Prostate gland (tissue), 2 donors: ENCODE results near the gene MAML3. TPM values are rescaled to one million over a fixed set of nuclear protein-coding genes. Genes with fewer than 3 reads are reported as not detected.

ENCODE experiments used
- DNase-seq: peaks from one replicate; pipeline ENCODE4 v3.0.0-alpha.2; 2019; ENCODE audit warnings: low spot score
- H3K27ac ChIP-seq, 2 donors: fragments of 200-600 bp; sonication (generic); 2 replicates each; pipeline ENCODE4 v1.5.1; 2017 to 2019
- H3K27me3 ChIP-seq: fragments of 200-600 bp; sonication (generic); replicated peaks from 2 replicates; pipeline ENCODE4 v1.5.1; 2019; ENCODE audit not compliant: insufficient read depth
- H3K36me3 ChIP-seq, 2 donors: fragments of 200-600 bp; sonication (generic); 1 replicate in 1 of 2; 2 replicates in 1 of 2; pipeline versions ENCODE4 v1.5.1 to v1.8.1; 2017 to 2019
- H3K4me1 ChIP-seq: fragments of 200-600 bp; sonication (generic); replicated peaks from 2 replicates; pipeline ENCODE4 v1.5.1; 2019
- H3K4me3 ChIP-seq, 2 donors: fragments of 200-600 bp; sonication (generic); 2 replicates each; pipeline ENCODE4 v1.5.1; 2017 to 2019
- H3K9me3 ChIP-seq: fragments of 200-600 bp; sonication (generic); 2 replicates; pipeline ENCODE4 v1.5.1; 2017
- POLR2A ChIP-seq: fragments of 450-650 bp; IDR thresholded peaks from one replicate; pipeline ENCODE4 v1.6.1; 2016; ENCODE audit warnings: antibody characterized with exemption, mild to moderate bottlenecking
- POLR2AphosphoS5 ChIP-seq: sonication (generic); formaldehyde crosslinking; IDR thresholded peaks from one replicate; pipeline ENCODE4 v1.6.1; 2017; ENCODE audit warnings: antibody characterized with exemption
- whole genome bisulfite sequencing: methylation state at CpG from one replicate; pipeline ENCODE4 v1.1.5; 2018; 5-methylcytosine and 5-hydroxymethylcytosine counted together
- intact Hi-C: fragments of 100-400 bp; cut with DNase I; formaldehyde crosslinking; loops from one replicate; pipeline ENCODE4 v1.14.2; 2022
- total RNA-seq, 2 donors: library from RNA; depleted of rRNA; stranded (reverse); fragments of >200 nt; gene quantifications; one replicate each; pipeline ENCODE4 v1.1.0, GENCODE V29; 2016
- TF ChIP-seq, protein P1 (sequence below), 4 experiments: fragments of 200-600 bp in 2 of 4; fragments of 450-650 bp in 2 of 4; sonication (generic) in 2 of 4; IDR thresholded peaks; 1 replicate in 3 of 4; 2 replicates in 1 of 4; pipeline ENCODE4 v1.5.1; 2016 to 2019; ENCODE audit warnings: antibody characterized with exemption in 4 of 4, mild to moderate bottlenecking in 2 of 4, moderate library complexity in 2 of 4

Gene MAML3
- total RNA-seq, 2 donors from 2014 or later, result 15.0 to 30.6 TPM

DNA sequence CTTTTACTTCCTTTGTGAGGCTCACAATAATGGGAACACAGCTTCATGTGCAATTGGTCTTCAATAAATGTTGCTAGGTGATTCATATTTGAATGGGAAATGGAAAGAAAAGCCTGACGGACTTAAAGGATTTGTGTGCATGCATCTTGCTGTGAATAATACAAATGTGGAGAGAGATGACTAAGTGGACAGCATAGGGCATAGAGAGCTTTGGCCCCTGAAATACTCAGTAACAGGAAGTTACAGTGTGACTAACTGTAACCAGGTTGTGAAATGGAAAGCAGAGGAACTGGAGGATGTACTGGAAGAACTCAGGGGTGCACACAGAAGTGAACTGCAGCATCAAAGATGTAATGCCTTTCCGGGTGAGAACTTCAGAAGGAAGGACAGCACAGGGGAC, 281.7 kb downstream of the MAML3 start:
- TF ChIP-seq, protein P1, sequence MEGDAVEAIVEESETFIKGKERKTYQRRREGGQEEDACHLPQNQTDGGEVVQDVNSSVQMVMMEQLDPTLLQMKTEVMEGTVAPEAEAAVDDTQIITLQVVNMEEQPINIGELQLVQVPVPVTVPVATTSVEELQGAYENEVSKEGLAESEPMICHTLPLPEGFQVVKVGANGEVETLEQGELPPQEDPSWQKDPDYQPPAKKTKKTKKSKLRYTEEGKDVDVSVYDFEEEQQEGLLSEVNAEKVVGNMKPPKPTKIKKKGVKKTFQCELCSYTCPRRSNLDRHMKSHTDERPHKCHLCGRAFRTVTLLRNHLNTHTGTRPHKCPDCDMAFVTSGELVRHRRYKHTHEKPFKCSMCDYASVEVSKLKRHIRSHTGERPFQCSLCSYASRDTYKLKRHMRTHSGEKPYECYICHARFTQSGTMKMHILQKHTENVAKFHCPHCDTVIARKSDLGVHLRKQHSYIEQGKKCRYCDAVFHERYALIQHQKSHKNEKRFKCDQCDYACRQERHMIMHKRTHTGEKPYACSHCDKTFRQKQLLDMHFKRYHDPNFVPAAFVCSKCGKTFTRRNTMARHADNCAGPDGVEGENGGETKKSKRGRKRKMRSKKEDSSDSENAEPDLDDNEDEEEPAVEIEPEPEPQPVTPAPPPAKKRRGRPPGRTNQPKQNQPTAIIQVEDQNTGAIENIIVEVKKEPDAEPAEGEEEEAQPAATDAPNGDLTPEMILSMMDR (IDR thresholded peaks at IDR 0.05), result no peak
- TF ChIP-seq POLR2AphosphoS5 (no peak), POLR2A (no peak)
- Histone ChIP-seq H3K27me3 (no peaks in the 10 kb centered on the region), H3K4me3 (no peak overlapping the region), H3K36me3 (no peaks in the 10 kb centered on the region), H3K4me1 (peaks cover 7% of the 10 kb centered on the region), H3K9me3 (no peaks in the 10 kb centered on the region), H3K27ac (no peak overlapping the region)
- 81% methylated on average over 2 of the region's 2 CpGs for WGBS
- intact Hi-C loops, result no loop called here
- DNase-seq, result no peak

DNA sequence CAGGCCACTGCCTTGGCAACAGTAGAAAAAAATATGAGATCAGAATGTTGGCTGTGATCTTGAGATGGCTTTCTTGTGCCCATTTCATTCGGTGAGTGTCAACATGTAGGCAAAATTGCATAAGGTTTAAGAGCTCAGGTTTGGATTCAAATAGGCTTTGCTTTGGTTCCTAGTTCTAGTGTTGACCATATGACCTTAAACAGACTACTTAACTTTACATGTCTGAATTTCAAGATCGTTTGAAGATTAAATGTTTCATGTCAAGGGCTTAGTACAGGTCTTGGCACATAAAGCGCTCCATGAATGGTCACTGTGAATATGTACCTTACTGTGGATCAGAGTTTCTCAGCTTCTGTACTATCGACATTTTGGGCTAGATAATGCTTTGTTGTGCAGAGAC, 284.2 kb downstream of the MAML3 start:
- no peaks in the 10 kb centered on the region for H3K36me3 ChIP-seq
- TF ChIP-seq POLR2A (no peak), POLR2AphosphoS5 (no peak)
- TF ChIP-seq, protein P1 (IDR thresholded peaks at IDR 0.05), result no peak
- no peak overlapping the region for H3K27ac ChIP-seq
- H3K4me1 ChIP-seq, result no peaks in the 10 kb centered on the region
- H3K27me3 ChIP-seq, result no peaks in the 10 kb centered on the region
- WGBS, result 79% methylated on average over 4 of the region's 4 CpGs
- no peak for DNase-seq
- H3K4me3 ChIP-seq, result no peak overlapping the region
- H3K9me3 ChIP-seq, result no peaks in the 10 kb centered on the region
- intact Hi-C loops, result no loop called here

DNA sequence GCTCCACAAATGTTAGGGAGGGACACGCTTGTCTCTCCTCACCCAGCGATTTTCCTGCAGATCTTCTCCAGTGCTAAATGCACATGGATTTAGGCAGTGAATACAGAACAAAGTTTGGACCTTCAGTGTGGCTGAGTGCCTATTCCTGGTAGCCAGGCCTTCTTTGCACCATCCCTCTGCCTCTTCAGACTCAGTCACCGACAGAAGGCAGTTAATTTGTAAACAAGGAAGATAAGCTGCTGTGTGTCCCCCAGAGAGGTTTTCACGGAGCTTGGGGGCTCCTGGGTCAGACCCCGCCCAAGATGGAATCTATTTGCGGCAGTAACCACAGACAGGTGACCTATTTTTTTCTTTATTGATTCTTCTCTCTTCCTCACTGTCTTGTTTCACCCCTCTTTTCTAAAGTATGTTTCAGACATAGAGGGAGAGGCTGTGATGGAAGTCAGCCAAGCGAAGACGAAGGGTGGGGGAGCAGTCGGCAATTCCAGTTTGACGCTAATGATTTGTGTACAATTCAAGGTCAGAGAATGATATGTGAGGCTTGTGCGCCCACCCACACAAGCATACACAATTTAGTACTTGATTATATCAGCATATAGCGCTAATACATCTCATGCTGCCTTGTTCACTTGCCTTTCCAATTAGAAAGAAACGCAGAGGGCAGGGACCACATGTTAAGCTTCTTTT, 287.6 kb downstream of the MAML3 start:
- no peaks in the 10 kb centered on the region for H3K9me3 ChIP-seq
- no peak overlapping the region for H3K4me3 ChIP-seq
- H3K27ac ChIP-seq, result no peak overlapping the region
- H3K27me3 ChIP-seq, result no peaks in the 10 kb centered on the region
- TF ChIP-seq POLR2A (no peak), POLR2AphosphoS5 (no peak)
- TF ChIP-seq, protein P1 (IDR thresholded peaks at IDR 0.05), result no peak
- intact Hi-C loops, result no loop called here
- WGBS, result 63% methylated on average over 13 of the region's 13 CpGs
- H3K4me1 ChIP-seq, result no peaks in the 10 kb centered on the region
- no peaks in the 10 kb centered on the region for H3K36me3 ChIP-seq
- no peak for DNase-seq

DNA sequence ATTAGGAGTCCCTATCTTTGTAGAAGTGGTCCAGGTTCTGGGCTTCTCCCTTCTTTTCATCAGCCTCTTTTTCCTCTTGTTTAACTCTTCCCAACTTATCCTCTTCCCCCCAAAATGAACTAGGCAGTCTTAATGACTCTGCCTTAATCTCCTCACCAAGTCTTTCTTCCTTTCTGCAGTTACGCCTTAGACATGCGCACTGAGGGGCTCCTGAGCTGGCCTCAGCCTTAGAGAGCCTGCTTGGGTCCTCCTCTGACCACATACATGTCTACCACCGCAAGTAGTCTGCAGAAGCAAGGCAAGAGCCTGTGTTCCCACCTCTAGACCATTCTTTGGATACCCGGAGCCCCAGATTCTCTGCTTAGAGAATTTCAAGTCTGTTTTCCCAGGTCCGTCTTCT, 288.4 kb downstream of the MAML3 start:
- WGBS, result 98% methylated on average over 5 of the region's 5 CpGs
- no peak overlapping the region for H3K27ac ChIP-seq
- TF ChIP-seq POLR2AphosphoS5, result no peak
- TF ChIP-seq POLR2A, result no peak
- TF ChIP-seq, protein P1 (IDR thresholded peaks at IDR 0.05), result no peak
- DNase-seq, result no peak
- no peak overlapping the region for H3K4me3 ChIP-seq
- no peaks in the 10 kb centered on the region for H3K4me1 ChIP-seq
- no peaks in the 10 kb centered on the region for H3K36me3 ChIP-seq
- no peaks in the 10 kb centered on the region for H3K27me3 ChIP-seq
- no peaks in the 10 kb centered on the region for H3K9me3 ChIP-seq
- intact Hi-C loops, result no loop called here

DNA sequence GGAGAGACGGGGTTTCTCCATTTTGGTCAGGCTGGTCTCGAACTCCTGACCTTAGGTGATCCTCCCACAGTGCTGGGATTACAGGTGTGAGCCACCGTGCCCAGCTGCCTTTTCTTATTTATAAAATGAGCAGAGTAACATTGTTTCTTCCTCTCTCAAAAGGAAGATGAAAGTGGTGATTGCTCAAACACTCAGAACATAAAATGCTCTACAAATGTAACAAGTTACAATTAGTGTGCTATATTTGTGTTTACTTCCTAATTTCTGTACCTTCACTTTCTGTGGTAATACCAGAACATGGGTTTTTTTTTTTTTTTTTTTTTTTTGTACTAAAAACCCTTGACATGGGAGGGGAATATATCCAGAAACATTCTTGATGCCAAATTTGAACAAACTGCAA, 290.5 kb downstream of the MAML3 start:
- Histone ChIP-seq H3K27me3 (no peaks in the 10 kb centered on the region), H3K36me3 (no peaks in the 10 kb centered on the region), H3K4me3 (no peak overlapping the region), H3K9me3 (no peaks in the 10 kb centered on the region), H3K4me1 (no peaks in the 10 kb centered on the region), H3K27ac (no peak overlapping the region)
- no peak for DNase-seq
- intact Hi-C loops, result no loop called here
- 74% methylated on average over 3 of the region's 3 CpGs for WGBS
- TF ChIP-seq POLR2A (no peak), POLR2AphosphoS5 (no peak)
- TF ChIP-seq, protein P1 (IDR thresholded peaks at IDR 0.05), result no peak
